Head of caudate nucleus (tissue), 42 donors: ENCODE results near the gene AP1M2.
"Not testable (repeated sequence)": the region's sequence is repeated elsewhere in the genome, so short reads cannot be mapped to it uniquely, and the experiment has no call there.

ENCODE experiments used
- DNase-seq, 42 donors: peaks; one replicate each; pipeline versions ENCODE4 v3.0.0 to v3.0.0-alpha.2; 2020 to 2021; ENCODE audit warnings: mixed read lengths in 7 of 42
- intact Hi-C: fragments of 100-400 bp; cut with DNase I; formaldehyde crosslinking; loops from one replicate; pipeline ENCODE4 v1.15.0; 2022

Gene AP1M2

DNA sequence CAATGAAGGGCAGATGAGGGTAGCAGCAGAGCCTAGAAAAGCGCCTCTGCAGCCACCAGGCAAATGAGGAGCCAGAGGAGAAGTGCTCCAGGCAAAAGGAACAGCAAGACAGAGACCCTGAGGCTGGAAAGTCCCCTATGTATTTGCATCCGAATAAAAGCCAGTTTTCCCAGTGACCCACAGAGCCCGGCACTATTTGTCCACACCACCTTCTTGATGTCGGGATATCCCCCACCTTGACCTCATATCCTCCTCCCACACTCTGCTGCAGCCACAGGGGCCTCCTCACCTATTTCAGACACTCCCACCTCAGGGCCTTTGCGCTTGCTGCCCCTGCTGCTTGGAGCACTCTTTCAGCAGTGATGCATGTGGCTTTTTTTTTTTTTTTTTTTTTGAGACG, 36.8 kb downstream of the AP1M2 start:
- intact Hi-C loops: no loop called here
- DNase-seq: no peak

DNA sequence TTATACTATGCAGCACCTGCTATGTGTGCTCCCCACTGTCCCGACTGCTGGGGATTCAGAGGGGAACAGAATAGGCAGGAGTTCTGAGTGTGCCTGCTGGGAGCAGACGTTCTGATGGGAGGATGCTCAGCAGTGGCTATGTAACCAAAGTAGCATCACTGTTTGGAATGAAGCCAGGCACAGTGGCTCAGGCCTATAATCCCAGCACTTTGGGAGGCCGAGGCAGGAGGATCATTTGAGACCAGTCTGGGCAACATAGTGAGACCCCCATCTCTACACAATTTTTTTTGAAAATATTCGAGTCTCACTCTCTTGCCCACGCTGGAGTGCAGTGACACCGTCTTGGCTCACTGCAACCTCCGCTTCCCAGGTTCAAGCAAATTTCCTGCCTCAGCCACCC, 37.4 kb downstream of the AP1M2 start:
- intact Hi-C loops: no loop called here
- DNase-seq: no peak

- intact Hi-C loops: no loop called here
- DNase-seq: no peak
Measured at GRCh38 chr19:10548746-10549276, 38.3 kb downstream of the AP1M2 start.

DNA sequence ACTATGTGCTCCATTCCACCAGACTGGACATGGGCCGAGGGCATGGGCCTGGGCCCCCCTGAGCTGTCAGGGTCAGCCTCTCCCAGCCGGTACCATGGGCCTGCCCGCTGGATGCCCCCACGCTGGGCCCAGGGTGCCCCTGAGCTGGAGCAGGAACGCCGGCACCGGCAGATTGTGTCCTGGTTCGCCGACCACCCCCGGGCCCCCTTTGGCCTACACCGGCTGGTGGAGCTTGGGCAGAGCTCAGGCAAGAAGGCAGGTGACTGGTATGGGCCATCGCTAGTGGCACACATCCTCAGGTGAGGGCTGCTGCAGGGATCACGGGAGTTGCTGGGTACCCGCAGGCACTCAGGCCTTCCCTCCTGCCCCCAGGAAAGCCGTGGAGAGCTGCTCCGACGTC, 40.3 kb downstream of the AP1M2 start:
- intact Hi-C loops: no loop called here
- DNase-seq: no peak

DNA sequence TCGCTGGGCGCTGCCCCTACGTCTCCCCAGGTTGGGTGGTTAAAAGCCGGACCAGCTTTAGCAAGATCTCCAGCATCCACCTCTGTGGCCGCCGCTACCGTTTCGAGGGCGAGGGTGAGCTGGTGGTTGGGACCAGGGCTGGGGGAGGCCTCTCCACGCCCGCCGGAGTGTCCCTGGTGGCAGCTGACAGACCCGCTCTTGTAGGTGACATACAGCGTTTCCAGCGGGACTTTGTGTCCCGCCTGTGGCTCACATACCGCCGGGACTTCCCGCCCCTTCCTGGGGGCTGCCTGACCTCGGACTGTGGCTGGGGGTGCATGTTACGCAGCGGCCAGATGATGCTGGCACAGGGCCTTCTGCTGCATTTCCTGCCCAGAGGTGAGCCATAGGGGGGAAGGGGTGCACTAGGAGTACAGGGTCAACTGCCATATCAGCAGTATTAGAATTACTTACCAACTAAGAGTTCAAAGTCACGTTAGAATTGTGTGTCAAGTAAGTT, 42.3 kb downstream of the AP1M2 start:
- DNase-seq: peak in 1 of 42 donors; percentile 45
- intact Hi-C loops: no loop called here

DNA sequence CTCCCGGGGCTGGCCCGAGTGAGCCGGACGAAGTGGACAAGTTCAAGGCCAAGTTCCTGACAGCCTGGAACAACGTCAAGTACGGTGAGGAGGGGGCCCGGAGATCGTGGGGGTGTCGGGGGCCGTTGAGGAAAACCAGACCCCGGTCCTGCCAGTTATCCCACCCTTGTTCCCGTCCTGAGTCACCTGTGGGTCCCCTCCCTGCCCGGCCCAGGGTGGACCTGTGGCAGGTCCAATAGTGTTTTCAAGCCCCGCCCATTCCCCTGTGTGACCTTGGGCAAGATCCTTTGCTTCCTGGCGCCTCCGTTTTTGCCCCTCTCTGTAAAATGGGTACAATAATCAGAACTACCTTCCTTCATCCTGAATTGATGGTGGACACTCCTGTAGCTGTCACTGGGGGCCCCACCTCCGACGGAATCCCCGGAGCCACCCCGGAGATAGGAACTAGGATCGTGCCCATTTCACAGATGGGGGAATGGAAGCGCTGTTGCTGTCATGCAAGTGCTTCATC, 42.8 kb downstream of the AP1M2 start:
- DNase-seq: peak in 4 of 42 donors; percentile 7 to 25 (median 14)
- intact Hi-C loops: no loop called here

DNA sequence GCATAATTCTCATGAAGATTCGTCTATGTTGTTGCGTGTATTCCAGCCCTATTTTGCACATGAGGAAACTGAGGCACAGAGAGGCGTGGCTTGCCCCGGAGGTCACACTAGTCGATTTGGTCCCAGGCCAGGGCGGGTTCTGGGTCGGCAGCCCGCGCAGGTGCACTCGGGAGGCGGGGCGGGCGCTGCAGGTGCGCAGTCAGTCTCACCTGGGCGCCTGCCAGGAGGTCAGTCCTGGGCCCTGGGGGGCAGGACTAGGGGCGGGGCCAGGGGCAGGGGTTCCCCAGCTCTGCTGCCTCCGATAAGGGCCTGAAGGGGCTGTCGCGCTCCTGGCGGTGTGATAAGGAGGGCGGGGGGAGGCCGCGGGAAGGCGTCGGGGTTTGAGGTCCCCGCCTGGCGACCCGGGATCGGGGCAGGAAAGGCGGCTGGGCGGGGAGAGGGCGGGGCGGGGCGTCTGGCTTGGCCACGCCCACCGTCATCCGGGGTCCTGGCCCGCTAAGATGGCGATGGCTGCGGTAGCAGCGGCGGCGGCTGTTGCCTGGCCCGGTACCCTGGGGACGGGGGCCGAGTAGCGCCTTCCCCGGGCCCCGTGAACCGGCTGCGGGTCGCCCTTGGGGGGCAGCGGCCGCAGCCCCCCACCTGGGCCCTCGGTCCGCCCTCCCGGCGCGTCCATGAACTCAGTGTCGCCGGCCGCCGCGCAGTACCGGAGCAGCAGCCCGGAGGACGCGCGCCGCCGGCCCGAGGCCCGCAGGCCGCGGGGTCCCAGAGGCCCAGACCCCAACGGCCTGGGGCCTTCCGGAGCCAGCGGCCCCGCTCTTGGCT, 43.5 kb downstream of the AP1M2 start, which contains the start of gene ATG4D:
TSS of gene ATG4D (plus strand) at position 485 of the 822 bp plus-strand sequence. CDS start at position 672, 187 bp downstream.
- intact Hi-C loops: no loop called here
- DNase-seq: peak; percentile 55 to 93 (median 85)

- intact Hi-C loops: no loop called here
- no peak for DNase-seq
Measured at GRCh38 chr19:10543059-10543419, 44.1 kb downstream of the AP1M2 start.

- DNase-seq, intact Hi-C loops: not testable (repeated sequence)
Measured at GRCh38 chr19:10539016-10539415, 48.1 kb downstream of the AP1M2 start.

DNA sequence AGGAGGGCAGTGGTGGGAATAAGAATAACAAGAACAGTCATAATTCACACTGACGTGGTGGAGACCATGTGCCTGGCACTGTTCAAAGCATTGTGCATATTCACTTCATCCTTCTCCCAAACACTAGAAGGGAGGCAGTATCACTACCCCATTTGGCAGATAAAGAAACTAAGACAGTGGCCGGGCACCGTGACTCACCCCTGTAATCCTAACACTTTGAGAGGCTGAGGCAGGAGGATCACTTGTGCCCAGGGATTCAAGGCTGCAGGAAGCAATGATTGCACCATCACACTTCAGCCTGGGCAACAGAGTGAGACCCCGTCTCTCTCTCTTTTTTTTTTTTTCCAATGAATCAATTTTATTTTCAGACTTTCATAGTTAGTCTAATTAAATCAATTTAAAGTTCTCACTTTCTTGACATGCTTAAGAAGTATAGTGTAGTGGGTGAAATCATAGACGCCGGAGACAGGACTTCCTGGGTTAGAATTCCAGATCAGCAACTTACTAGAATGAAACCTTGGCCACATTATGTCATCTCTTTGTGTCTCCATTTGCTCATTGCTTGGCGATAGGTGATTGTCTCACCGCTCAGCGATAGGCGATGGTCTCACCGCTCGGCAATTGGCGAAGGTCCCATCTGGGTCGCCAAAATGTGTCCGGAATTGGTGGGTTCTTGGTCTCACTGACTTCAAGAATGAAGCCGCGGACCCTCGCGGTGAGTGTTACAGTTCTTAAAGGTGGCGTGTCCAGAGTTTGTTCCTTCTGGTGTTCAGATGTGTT, 48.7 kb downstream of the AP1M2 start:
- intact Hi-C loops: no loop called here
- DNase-seq: no peak

DNA sequence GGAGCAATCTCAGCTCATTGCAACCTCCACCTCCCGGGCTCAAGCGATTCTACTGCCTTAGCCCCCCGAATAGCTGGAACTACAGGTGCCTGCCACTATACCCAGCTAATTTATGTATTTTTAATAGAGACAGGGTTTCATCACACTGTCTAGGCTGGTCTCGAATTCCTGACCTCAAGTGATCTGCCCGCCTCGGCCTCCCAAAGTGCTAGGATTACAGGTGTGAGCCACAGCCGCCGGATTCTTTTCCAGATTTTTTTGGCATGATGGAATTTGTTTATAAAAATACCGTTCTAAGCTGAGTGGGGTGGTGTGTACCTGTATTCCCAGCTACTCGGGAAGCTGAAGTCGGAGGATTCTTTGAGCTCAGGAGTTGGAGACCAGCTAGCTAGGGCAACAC, 49.4 kb downstream of the AP1M2 start:
- DNase-seq: no peak
- intact Hi-C loops: no loop called here

DNA sequence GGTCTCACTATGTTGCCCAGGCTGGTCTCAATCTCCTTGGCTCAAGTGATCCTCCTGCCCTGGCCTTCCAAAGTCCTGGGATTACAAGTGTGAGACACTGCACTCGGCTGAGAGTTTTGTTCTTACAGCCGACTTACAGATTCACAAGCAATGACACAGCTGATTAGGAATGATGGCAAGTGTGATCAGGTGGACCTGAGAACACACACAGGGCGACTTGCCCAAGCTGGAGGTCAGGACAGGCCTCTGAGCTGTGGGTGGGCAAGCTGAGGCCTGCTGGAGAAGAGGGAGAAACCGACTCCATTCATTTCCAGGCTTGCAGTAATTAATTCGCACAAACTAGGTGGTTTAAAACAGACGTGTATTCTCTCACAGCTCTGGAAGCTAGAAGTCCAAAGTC, 51.5 kb downstream of the AP1M2 start:
- intact Hi-C loops: no loop called here
- no peak for DNase-seq

DNA sequence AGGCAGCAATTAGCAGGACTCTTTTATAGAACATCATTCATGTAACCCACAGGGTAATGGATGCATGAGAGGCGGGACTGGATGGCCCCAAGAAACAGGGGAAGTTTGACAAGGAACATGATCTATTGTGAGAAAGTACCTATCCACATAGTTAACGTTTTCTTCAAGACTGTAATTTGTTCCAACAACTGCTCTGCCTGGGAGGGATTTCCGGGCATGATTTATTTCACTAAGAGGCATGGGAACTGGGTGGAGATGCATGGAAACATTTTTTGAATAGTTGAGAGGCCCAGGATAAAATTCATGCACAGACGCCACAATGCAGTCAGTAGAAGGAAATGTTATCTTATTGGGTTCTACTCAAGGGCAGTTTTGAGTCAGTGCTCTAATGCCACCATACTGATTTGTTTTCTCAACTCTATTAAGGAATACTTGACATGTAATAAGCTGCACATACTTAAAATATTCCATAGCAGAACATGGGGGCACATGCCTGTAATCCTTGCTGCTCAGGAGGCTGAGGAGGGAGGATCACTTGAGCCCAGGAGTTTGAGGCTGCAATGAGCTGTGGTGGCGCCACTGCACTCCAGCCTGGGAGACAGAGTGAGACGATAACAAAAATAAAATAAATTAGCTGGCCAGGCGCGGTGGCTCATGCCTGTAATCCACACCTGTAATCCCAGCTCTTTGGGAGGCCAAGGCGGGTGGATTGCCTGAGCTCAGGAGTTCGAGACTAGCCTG, 53.3 kb downstream of the AP1M2 start:
- DNase-seq: no peak
- intact Hi-C loops: no loop called here

DNA sequence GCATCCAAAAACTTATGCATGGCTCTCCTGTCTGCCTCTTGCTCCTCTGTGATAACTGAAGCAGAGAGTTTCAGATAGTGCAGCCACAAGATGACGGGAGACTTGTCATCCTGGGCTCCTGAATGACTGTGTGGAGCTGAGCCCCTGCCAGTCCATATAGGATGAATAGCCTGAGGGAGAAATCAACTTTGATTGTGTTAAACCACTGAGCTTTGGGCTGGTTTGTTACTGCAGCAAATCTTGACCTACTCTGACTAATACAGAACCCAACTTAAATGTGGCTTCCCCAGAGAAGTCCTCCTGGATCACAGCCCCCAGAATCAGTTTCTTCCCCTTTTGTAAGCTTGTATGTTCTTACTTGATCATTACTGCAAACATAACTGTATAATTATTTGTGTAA, 54.7 kb downstream of the AP1M2 start:
- DNase-seq: no peak
- intact Hi-C loops: no loop called here

- DNase-seq, intact Hi-C loops: not testable (repeated sequence)
Measured at GRCh38 chr19:10526887-10527286, 60.2 kb downstream of the AP1M2 start.

DNA sequence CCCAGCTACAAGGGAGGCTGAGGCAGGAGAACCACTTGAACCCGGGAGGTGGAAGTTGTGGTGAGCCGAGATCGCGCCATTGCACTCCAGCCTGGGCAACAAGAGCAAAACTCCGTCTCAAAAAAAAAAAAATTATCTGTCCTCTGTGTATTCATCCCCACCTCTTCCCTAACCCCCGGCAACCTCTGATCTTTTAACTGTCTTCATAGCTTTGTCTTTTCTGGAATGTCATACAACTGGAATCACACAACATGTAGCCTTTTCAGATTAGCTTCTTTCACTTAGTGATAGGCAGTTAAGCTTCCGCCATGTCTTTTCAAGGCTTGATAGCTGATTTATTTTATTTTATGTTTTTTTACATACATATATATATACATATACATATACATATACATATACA, 61.5 kb downstream of the AP1M2 start:
- intact Hi-C loops: no loop called here
- no peak for DNase-seq

GRCh38 chr19:10523135-10523636, 63.9 kb downstream of the AP1M2 start:
- DNase-seq: no peak
- intact Hi-C loops: no loop called here
